Lower leg skin (tissue), 3 donors: ENCODE results near the gene DOK5.

Source experiments
- POLR2A ChIP-seq, 2 donors: fragments of 450-650 bp; IDR thresholded peaks; one replicate each; pipeline ENCODE4 v1.6.1; 2016 to 2017; ENCODE audit warnings: antibody characterized with exemption in 2 of 2, mild to moderate bottlenecking in 1 of 2, moderate library complexity in 1 of 2
- TF ChIP-seq, protein P1 (sequence below), 3 donors: fragments of 450-650 bp; IDR thresholded peaks; one replicate each; pipeline ENCODE4 v1.5.1; 2016; ENCODE audit warnings: antibody characterized with exemption in 3 of 3, mild to moderate bottlenecking in 3 of 3, moderate library complexity in 2 of 3

- TF ChIP-seq, protein P1, sequence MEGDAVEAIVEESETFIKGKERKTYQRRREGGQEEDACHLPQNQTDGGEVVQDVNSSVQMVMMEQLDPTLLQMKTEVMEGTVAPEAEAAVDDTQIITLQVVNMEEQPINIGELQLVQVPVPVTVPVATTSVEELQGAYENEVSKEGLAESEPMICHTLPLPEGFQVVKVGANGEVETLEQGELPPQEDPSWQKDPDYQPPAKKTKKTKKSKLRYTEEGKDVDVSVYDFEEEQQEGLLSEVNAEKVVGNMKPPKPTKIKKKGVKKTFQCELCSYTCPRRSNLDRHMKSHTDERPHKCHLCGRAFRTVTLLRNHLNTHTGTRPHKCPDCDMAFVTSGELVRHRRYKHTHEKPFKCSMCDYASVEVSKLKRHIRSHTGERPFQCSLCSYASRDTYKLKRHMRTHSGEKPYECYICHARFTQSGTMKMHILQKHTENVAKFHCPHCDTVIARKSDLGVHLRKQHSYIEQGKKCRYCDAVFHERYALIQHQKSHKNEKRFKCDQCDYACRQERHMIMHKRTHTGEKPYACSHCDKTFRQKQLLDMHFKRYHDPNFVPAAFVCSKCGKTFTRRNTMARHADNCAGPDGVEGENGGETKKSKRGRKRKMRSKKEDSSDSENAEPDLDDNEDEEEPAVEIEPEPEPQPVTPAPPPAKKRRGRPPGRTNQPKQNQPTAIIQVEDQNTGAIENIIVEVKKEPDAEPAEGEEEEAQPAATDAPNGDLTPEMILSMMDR (IDR thresholded peaks at IDR 0.05), result no peak
- no peak for TF ChIP-seq POLR2A (IDR thresholded peaks at IDR 0.05)
These were observed 158.3 kb downstream of the DOK5 start for GRCh38 chr20:54633374-54634355.
